ENCODE data around the gene CABLES2.
A peak's percentile ranks its signal among the peaks of the same experiment; 100 is the strongest.
"Not testable (repeated sequence)": the region's sequence is repeated elsewhere in the genome, so short reads cannot be mapped to it uniquely, and the experiment has no call there.

CABLES2 gene

GRCh38 chr20:62388839-62389600 is 18.1 kb downstream of the CABLES2 start:
- DNase-seq, result no peak

GRCh38 chr20:62387933-62388635 is 19.0 kb downstream of the CABLES2 start:
- DNase-seq, result no peak

GRCh38 chr20:62387219-62387913 is 19.7 kb downstream of the CABLES2 start:
- DNase-seq, result no peak

GRCh38 chr20:62386383-62387218 is 20.5 kb downstream of the CABLES2 start, which contains the start of gene RPS21:
Gene RPS21, plus strand, starts transcription at chr20:62387103. Its CDS starts 236 bp downstream, at chr20:62387339.
- DNase-seq, result peak; percentile 90

GRCh38 chr20:62382306-62383198 is 24.5 kb downstream of the CABLES2 start:
- DNase-seq, result peak; percentile 66

- no peak for DNase-seq
Observed at GRCh38 chr20:62381842-62382241, 25.2 kb downstream of the CABLES2 start.

- peak; percentile 55 for DNase-seq
Observed at GRCh38 chr20:62381202-62381797, 25.8 kb downstream of the CABLES2 start.

GRCh38 chr20:62378215-62378614 is 28.9 kb downstream of the CABLES2 start:
- DNase-seq, result no peak

- no peak for DNase-seq
Observed at GRCh38 chr20:62377615-62378178, 29.4 kb downstream of the CABLES2 start.

GRCh38 chr20:62377064-62377461 is 30.0 kb downstream of the CABLES2 start:
- DNase-seq, result no peak

GRCh38 chr20:62376112-62377063 is 30.7 kb downstream of the CABLES2 start:
- peak; percentile 70 for DNase-seq

- DNase-seq, result no peak
Observed at GRCh38 chr20:62374331-62375152, 32.5 kb downstream of the CABLES2 start.

- not testable (repeated sequence) for DNase-seq
Observed at GRCh38 chr20:62373631-62374179, 33.4 kb downstream of the CABLES2 start.

- DNase-seq, result no peak
Observed at GRCh38 chr20:62372042-62372993, 34.8 kb downstream of the CABLES2 start.

- DNase-seq, result no peak
Observed at GRCh38 chr20:62371588-62372041, 35.5 kb downstream of the CABLES2 start.

GRCh38 chr20:62370807-62371587 is 36.1 kb downstream of the CABLES2 start:
- no peak for DNase-seq
